ENCODE measurements around the gene PSMD5. TPM values are rescaled to one million over a fixed set of nuclear protein-coding genes. Genes with fewer than 3 reads are reported as not detected.
A peak's percentile ranks its signal among the peaks of the same experiment; 100 is the strongest.

The PSMD5 gene
- total RNA-seq, 1 donor from 2014 or later, result 54.3 TPM

- H3K4me3 Mint-ChIP-seq (ENCODE audit: unreplicated experiment), result no peak overlapping the region
- no peaks in the 10 kb centered on the region for H3K9me3 Mint-ChIP-seq (ENCODE audit: low read depth)
- H3K27ac Mint-ChIP-seq (ENCODE audit: unreplicated experiment), result no peak overlapping the region
- peaks cover 40% of the 10 kb centered on the region for H3K36me3 Mint-ChIP-seq (ENCODE audit: low read depth)
- peak; percentile 26 for TF ChIP-seq CTCF (IDR thresholded peaks at IDR 0.05)
- no peak for DNase-seq (ENCODE audit: low spot score)
- no peaks in the 10 kb centered on the region for H3K4me1 Mint-ChIP-seq (ENCODE audit: low read depth)
- no peaks in the 10 kb centered on the region for H3K27me3 Mint-ChIP-seq (ENCODE audit: low read depth)
Measured at GRCh38 chr9:120774719-120775118, 68.0 kb downstream of the PSMD5 start.

- DNase-seq (ENCODE audit: low spot score), result no peak
- Mint-ChIP-seq H3K27me3 (ENCODE audit: low read depth) (no peaks in the 10 kb centered on the region), H3K36me3 (ENCODE audit: low read depth) (peaks cover 38% of the 10 kb centered on the region), H3K9me3 (ENCODE audit: low read depth) (no peaks in the 10 kb centered on the region), H3K27ac (ENCODE audit: unreplicated experiment) (no peak overlapping the region), H3K4me1 (ENCODE audit: low read depth) (no peaks in the 10 kb centered on the region), H3K4me3 (ENCODE audit: unreplicated experiment) (no peak overlapping the region)
- TF ChIP-seq CTCF (IDR thresholded peaks at IDR 0.05), result no peak
Measured at GRCh38 chr9:120773256-120773655, 69.5 kb downstream of the PSMD5 start.

- DNase-seq (ENCODE audit: low spot score), result no peak
- Mint-ChIP-seq H3K4me1 (ENCODE audit: low read depth) (no peaks in the 10 kb centered on the region), H3K4me3 (ENCODE audit: unreplicated experiment) (no peak overlapping the region), H3K9me3 (ENCODE audit: low read depth) (no peaks in the 10 kb centered on the region), H3K27ac (ENCODE audit: unreplicated experiment) (no peak overlapping the region), H3K36me3 (ENCODE audit: low read depth) (peaks cover 36% of the 10 kb centered on the region), H3K27me3 (ENCODE audit: low read depth) (no peaks in the 10 kb centered on the region)
- TF ChIP-seq CTCF (IDR thresholded peaks at IDR 0.05), result no peak
Measured at GRCh38 chr9:120770931-120771330, 71.8 kb downstream of the PSMD5 start.

GRCh38 chr9:120768886-120769285 is 73.8 kb downstream of the PSMD5 start:
- no peaks in the 10 kb centered on the region for H3K4me1 Mint-ChIP-seq (ENCODE audit: low read depth)
- H3K9me3 Mint-ChIP-seq (ENCODE audit: low read depth), result no peaks in the 10 kb centered on the region
- TF ChIP-seq CTCF (IDR thresholded peaks at IDR 0.05), result no peak
- no peak overlapping the region for H3K27ac Mint-ChIP-seq (ENCODE audit: unreplicated experiment)
- H3K36me3 Mint-ChIP-seq (ENCODE audit: low read depth), result peaks cover 31% of the 10 kb centered on the region
- H3K27me3 Mint-ChIP-seq (ENCODE audit: low read depth), result no peaks in the 10 kb centered on the region
- no peak overlapping the region for H3K4me3 Mint-ChIP-seq (ENCODE audit: unreplicated experiment)
- DNase-seq (ENCODE audit: low spot score), result no peak

- H3K4me3 Mint-ChIP-seq (ENCODE audit: unreplicated experiment), result no peak overlapping the region
- H3K4me1 Mint-ChIP-seq (ENCODE audit: low read depth), result no peaks in the 10 kb centered on the region
- no peaks in the 10 kb centered on the region for H3K27me3 Mint-ChIP-seq (ENCODE audit: low read depth)
- no peak for DNase-seq (ENCODE audit: low spot score)
- H3K27ac Mint-ChIP-seq (ENCODE audit: unreplicated experiment), result no peak overlapping the region
- peaks cover 31% of the 10 kb centered on the region for H3K36me3 Mint-ChIP-seq (ENCODE audit: low read depth)
- H3K9me3 Mint-ChIP-seq (ENCODE audit: low read depth), result no peaks in the 10 kb centered on the region
- no peak for TF ChIP-seq CTCF (IDR thresholded peaks at IDR 0.05)
Measured at GRCh38 chr9:120768247-120768646, 74.5 kb downstream of the PSMD5 start.

Measured in chondrocyte (in vitro differentiated cells).